Stomach (tissue), 4 donors: ENCODE measurements around the gene CDK3.

Source experiments
- POLR2A ChIP-seq, 4 donors: fragments of 450-650 bp; IDR thresholded peaks; one replicate each; pipeline ENCODE4 v1.6.1; 2016; ENCODE audit warnings: antibody characterized with exemption in 4 of 4, control low read depth in 2 of 4, mild to moderate bottlenecking in 1 of 4, moderate library complexity in 1 of 4
- POLR2AphosphoS5 ChIP-seq, 3 donors: sonication (generic); formaldehyde crosslinking; IDR thresholded peaks; one replicate each; pipeline ENCODE4 v1.6.1; 2016; ENCODE audit warnings: antibody characterized with exemption in 3 of 3
- TF ChIP-seq, protein P1 (sequence below), 7 experiments: fragments of 450-650 bp in 4 of 7; fragments of 200-600 bp in 3 of 7; sonication (generic) in 3 of 7; IDR thresholded peaks; one replicate each; pipeline ENCODE4 v1.5.1; 2016 to 2019; ENCODE audit warnings: antibody characterized with exemption in 7 of 7, control low read depth in 2 of 7, mild to moderate bottlenecking in 1 of 7

DNA sequence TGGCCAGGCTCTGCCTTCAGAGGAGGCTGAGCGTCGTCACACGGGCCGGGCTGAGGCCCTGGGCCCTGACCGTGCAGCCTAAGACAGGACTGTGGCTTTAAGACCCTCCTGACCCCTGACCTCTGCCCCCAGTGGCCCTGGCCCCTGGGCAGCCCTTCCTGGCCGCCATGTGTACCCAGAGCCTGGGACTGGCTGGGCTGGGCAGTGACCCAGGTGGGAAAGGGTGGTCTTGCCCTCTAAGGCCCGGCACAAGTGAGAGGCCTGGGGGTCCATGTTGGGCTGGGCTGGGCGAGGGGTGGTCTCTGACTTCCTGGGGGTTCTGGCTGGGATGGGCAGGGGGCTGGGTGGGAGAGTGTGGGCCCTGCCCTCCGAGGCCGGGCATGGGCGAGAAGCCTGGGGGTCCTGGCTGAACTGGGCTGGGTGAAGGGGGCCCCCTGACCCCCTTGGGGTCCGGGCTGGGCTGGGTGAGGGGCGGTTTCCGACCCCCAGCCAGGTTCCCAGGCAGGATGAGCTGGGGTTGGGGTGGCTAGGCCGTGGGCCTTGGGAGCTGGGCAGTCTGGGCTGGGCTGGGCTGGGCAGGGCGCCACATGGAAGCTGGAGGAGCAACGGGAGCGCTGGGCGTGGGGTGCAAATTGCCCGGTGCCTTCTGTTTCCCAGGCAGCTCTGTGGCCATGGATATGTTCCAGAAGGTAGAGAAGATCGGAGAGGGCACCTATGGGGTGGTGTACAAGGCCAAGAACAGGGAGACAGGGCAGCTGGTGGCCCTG is at the start of gene CDK3:
- TF ChIP-seq, protein P1, sequence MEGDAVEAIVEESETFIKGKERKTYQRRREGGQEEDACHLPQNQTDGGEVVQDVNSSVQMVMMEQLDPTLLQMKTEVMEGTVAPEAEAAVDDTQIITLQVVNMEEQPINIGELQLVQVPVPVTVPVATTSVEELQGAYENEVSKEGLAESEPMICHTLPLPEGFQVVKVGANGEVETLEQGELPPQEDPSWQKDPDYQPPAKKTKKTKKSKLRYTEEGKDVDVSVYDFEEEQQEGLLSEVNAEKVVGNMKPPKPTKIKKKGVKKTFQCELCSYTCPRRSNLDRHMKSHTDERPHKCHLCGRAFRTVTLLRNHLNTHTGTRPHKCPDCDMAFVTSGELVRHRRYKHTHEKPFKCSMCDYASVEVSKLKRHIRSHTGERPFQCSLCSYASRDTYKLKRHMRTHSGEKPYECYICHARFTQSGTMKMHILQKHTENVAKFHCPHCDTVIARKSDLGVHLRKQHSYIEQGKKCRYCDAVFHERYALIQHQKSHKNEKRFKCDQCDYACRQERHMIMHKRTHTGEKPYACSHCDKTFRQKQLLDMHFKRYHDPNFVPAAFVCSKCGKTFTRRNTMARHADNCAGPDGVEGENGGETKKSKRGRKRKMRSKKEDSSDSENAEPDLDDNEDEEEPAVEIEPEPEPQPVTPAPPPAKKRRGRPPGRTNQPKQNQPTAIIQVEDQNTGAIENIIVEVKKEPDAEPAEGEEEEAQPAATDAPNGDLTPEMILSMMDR (IDR thresholded peaks at IDR 0.05): no peak
- TF ChIP-seq POLR2A (IDR thresholded peaks at IDR 0.05) (no peak), POLR2AphosphoS5 (IDR thresholded peaks at IDR 0.05) (no peak)
